ENCODE data around the gene BLNK.

The BLNK gene

DNA sequence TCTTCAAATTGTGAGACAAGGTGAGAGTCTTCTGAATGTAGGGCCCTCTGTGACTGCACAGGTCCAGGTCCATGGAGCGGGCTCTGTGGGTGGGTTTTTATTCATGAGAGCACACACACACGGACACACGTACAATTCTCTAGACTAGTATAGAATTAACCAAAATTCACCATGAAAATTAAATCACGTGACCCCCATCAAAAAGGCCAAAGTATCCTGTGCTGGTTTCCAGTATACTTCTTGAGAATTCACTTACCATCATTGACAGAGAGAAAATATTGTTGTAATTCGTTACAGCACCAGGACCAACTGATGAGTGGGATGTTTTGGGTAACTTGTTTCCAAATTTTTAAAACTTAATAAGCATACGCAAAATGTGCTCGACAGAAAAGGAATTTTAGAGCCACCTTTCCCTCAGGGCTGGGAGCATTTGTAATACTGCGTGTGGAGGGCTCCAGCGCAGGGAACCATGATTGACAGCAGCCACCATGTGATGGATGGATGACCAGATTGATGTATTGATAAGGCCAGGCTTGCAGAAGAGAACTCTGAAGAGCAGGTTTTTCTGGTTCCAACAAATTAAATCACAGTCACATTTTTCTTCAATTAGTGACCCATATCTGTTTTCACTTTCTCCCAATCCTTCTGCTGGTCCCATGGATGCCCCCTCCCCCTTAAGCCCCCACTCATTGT, 18.0 kb upstream of the BLNK start:
- no peak for DNase-seq (ENCODE audit: low read depth in 2 of 2, low spot score in 1 of 2)

DNA sequence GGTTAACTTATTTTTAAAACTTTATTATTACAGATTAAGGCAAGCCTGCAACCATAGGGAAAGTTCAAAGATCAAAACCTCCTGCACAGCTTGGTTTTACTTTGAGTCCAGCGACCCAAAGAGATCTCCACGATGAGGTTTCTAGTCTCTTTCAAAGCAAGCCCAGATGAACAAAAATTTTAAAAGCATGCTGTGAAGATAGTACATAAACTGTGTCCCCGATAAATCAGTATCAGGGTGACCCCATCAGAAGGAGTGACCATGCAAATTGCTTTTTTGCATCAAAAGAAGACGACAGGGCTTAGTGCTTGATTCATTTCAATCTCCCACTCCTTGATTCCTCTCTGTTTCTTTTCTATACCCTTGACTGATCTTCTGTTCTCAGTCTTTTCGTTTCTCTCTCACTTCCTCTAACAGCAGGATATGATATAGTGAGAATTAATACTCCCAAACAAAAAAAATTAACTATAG, 16.8 kb upstream of the BLNK start:
- DNase-seq (ENCODE audit: low read depth in 2 of 2, low spot score in 1 of 2), result no peak

DNA sequence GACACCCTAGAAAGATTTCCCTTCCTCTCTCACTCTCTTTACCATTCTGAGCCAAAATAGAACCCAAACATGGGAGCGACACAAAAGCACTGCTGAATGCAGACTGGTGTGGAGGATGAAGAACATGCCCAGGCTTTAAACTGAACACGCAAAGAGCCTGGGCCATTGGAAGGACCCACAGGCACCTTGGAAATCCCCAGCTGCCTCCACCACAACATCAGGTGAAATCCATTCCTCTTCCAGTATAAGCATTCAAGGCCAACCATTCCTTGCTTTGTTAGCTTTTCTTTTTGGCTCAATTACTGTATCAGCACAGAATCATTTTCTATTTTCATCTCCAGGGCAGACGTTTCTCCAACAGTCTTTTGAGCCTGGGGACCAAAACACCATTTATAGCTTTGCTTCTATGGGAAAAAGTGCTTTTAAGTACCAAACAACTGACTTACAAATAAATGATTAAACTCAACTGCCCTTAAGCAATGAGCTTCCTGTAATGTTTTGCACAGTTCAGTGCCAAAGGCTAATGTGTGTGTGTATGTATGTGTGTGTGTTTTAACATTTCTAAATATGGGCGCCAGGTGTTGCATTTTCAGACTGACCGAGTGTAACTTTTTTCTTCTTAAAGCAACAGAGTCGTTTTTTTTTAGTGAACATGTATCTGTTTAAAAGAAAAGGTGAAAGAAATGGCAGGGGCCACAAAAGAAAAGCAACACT, 16.2 kb upstream of the BLNK start:
- DNase-seq (ENCODE audit: low read depth in 2 of 2, low spot score in 1 of 2), result no peak

DNA sequence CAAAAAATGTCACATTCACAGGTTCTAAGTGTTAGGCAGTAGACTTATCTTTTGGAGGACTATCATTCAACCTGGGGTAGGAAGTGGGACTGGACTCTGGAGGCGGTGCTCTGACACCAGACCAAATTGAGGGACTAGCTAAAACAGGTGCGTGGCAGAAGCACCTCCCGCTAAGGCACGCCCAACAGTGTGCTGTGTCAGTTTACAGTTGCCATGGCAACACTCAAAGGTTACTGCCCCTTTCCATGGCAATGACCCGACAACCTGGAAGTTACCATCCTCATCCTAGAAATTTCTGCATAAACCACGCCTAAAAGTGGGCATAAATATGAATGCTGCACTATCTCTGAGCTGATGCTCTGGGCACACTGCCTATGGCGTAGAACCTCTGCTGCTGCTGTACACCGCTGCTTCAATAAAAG, 14.0 kb upstream of the BLNK start:
- DNase-seq (ENCODE audit: low read depth in 2 of 2, low spot score in 1 of 2), result no peak

DNA sequence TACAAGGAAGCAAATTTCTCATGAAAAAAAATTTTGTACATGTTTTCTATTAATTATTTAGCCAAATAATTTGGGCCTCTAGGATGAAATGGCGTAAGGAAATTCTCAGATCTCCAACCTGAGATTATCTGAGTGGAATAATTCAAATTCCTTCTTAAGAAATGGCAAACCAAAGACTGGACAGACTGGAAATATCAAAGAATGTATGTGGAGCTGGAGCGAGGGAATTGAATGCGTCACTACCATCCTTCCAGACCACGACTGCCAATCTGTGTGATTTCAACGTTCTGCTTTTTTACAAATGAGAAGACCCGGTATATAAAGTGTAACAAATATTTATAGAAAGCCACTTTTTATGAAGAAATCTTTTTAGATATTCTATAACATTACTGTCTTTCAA, 12.4 kb upstream of the BLNK start:
- no peak for DNase-seq (ENCODE audit: low read depth in 2 of 2, low spot score in 1 of 2)

DNA sequence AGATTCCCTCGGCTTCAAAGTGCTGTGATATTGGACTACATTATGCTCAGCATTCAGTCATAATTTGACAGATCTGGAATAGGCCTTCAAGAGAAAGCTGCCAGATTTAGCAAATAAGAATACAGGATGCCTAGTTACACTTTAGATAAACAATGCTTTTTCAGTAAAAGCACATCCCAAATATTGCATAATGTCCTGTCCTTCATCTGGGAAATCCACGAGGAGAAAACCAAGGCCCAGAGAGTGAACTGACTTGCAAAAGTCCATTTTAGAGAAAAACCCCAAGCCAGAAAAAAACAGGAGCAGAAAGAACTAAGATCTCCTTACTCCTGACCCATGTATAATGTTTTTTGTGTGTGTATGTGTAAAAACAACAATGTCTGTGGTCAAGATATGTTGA, 12.0 kb upstream of the BLNK start:
- DNase-seq (ENCODE audit: low read depth in 2 of 2, low spot score in 1 of 2), result no peak

DNA sequence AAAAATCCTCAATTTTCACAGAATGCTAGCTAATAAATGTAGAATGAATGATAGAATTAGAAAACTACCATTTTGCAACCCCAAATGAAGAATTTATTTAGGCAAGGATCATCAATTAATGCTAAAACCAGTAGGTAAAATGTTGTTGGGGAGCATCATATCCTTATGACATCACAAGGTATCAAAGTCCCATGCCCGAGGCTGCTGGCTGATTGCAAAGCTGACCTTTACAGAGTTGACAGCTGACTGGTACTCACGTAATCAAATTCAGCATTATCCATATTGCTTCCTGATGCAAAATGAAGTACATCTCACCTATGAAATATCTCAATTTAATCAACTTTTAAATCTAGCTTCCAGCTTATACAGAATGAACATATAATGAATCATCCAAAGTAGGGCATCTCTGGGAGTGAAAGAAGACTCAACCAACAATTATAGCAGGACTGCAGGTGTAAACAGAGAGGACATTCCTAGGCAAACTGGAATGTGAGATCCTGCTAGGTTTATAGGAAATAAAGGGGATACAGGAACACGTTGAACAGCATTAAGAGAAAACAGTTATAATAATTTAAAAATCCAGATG, 10.2 kb upstream of the BLNK start:
- DNase-seq (ENCODE audit: low read depth in 2 of 2, low spot score in 1 of 2), result no peak

DNA sequence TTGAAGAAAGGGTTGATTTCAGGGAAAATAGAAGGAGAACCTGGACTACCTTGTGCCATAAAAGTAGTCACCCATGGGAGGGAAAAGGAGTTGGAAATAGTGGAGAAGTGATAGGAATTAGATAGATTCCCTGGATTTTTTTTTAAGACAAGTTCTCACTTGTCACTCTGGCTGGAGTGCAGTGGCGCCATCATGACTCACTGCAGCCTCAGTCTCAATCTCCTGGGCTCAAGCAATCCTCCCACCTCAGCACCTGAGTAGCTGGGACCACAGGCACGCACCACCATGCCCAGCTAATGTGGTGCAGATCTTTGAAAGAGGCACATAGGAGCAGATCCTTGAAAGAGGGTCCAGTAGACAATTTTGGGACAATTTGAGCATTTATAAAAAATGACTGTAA, 9.5 kb upstream of the BLNK start:
- no peak for DNase-seq (ENCODE audit: low read depth in 2 of 2, low spot score in 1 of 2)

DNA sequence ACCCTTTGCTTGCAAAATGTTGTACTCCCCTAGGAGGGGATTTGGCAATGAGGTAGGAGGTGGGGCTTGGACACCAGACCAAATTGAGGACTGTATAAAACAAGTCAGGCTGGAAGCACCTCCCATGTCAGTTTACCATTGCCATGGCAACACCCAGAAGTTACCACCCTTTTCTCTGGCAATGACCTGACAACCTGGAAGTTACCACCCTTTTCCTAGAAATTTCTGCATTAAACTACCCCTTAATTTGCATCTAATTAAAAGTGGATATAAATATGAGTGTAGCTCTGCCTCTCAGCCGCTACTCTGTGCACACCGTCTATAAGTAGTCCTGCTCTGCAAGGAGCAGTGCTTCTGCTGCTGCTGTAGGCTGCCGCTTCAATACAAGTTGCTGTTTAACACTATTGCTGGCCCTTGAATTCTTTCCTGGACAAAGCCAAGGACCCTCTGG, 7.8 kb upstream of the BLNK start:
- no peak for DNase-seq (ENCODE audit: low read depth in 2 of 2, low spot score in 1 of 2)

DNA sequence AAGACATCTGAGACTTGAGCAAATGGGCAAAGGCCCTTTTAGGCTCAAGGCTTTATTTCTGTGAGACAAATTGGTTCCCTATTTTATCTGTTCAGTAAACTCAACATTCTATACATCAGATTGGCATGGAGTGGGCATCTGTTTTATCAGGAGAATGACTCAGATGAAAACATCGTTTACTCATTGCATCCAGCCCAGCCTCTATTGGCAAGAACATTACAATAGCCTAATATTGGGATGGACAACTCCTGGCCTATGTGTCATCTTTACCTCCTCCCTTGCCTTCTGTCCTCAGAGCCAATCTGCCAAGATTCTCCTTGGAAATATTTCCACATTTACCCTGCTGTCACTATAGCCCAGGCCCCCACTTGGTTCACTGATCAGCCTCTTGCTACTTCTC, 5.5 kb upstream of the BLNK start:
- no peak for DNase-seq (ENCODE audit: low read depth in 2 of 2, low spot score in 1 of 2)

DNA sequence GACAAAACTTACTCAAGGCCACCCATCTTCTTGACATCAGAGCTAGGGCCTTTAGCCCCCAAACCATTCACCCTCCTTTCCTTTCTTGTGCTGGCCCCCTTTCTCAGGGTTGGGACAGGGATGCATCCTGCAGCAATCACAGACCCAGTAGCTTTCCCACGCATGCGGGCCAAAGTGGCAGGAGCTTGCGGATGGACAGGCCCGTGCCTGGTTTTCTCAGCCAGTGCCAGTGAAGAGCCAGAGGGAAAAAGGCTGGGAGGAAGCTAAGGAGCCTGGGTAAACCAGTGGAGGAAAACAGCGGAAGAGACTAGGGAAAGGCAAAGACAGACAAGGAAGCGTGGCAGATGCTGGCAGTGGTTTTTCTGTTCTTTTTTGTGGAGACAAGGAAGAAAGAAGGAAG, 5.1 kb upstream of the BLNK start:
- DNase-seq (ENCODE audit: low read depth in 2 of 2, low spot score in 1 of 2), result no peak

DNA sequence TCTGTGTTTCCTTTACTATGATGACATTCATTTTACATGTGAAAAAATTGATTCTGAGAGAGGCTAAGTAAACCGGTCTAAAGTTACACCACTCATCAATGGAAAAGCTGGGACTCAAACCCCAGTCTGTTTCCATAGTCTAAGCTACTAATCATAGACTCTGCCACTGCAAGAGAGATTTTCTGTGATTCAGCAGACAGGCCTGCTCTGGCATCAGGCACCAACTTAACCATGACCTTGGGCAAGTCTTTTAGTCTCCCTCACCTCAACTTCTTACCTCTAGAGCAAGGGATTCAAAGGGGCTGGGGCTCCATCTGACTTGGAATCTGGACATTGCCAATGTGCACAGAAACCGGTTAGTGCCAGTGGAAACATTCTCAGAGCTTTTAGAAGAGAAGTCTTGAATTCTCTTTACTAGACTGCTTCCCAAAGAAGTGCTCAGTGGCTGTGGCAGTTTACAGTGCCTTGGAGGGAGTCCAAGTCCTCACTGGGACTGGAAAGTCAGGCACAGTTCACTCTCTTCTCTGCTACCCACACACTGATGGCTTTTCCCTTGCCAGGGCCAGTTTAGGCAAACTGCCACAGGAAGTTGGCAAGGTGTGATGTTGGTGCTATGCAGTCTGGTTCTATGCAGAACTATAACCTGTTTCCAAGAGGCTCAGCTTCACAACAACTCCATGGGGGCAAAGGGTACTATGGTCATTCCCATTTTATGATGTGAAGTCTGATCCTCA, 4.5 kb upstream of the BLNK start:
- DNase-seq (ENCODE audit: low read depth in 2 of 2, low spot score in 1 of 2), result no peak

DNA sequence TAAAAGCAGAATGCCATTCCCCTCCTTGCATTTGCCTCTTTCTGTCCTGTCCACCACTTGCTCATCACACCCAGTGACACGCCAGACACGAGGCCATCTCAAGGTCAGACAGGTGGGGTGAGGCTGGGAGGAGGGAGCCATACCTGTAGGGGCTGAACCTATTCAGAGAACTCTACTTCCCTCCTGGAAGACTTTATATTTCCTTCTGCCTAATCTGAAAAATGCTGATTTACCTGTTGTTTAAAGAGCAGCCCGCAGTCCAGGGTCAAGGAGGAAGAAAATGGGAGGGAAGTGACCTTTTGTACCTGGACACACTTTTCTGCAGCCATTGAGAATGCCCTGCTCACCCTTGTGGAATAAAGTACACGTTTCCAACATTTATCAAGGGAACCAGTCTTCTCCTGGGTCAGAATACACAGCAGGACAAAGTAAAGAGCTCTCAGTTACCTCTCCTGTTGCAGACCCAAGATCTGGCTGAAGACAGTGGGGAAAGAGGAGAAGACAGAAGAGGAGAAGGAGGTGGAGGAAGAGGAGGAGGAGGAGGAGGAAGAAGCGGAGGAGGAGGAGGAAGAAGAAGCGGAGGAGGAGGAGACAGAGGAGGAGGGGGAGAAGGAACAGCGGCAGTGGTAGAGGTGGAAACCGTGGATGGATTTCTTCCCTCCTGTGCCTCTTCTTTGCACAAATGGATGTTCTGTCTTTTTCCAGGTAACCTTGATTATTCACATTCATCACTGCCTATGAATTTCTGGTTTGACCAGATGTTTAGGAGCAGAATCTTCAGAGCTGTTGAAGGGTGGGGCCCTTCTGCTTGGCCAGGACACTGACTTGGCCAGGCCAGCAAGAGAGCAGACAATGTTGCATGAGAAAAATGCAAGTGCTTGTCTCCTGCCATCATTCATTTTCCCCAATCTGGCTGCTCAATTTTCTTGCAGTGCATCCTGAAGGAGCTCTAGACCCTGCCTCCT, 1.2 kb upstream of the BLNK start:
- DNase-seq (ENCODE audit: low read depth in 2 of 2, low spot score in 1 of 2), result no peak

DNA sequence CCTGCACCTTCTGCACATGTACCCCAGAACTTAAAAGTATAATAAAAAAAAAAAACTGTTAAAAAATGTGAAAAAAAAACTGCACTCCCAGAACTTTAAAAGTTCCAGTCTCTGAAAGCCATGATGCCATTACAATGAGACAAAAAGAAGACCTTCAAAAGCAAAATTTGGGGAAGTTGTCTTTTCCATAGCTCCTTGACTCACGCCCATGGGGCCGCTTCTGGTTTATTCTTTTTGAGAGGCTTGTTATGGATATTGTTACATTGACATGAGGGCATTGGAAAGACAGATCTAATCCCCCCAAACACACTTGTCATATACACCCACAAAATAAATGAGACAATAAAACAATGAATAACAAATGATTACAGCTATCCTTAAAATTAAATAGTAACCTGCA, 798 bp downstream of the BLNK start:
- no peak for DNase-seq (ENCODE audit: low read depth in 2 of 2, low spot score in 1 of 2)

DNA sequence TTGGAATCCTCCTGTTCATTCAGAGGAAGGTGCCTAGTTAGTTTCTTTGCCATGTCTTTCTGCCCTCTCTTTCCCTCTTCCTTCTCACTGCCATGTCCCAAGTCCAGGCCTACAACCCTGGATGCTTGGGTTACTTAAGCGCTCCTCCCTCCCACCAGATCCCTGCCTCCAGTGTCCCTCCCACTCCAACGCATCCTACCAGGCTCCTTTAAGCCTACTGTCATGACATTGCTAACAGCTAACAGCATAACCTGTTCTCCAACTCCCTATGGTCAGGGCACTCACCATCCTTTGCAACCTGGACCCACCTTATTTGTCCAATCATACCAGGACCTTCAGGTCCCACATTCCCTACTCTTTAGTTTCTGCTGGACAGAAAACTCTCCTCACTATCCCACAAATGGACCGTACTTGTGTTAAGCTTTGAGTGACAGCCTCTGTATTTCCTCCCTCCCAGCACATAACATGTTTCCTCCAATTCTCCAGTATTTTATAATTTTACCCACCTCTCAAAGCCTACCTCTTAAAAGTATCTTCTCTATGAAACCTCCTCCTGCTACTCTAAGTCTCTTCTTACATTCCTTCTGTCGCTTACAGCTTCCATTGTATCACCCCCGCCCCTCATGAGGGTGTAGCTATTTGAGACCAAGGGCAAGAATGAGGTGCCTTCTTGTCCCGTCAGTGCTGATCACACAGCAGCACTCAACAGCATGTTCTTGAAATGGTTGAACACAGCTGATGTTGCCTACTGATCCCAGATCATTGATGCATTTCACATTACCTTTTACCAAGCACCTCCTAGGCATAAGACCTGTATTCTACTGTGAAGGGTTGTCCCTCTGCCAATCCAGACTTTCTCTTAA, 1.7 kb downstream of the BLNK start:
- no peak for DNase-seq (ENCODE audit: low read depth in 2 of 2, low spot score in 1 of 2)

DNA sequence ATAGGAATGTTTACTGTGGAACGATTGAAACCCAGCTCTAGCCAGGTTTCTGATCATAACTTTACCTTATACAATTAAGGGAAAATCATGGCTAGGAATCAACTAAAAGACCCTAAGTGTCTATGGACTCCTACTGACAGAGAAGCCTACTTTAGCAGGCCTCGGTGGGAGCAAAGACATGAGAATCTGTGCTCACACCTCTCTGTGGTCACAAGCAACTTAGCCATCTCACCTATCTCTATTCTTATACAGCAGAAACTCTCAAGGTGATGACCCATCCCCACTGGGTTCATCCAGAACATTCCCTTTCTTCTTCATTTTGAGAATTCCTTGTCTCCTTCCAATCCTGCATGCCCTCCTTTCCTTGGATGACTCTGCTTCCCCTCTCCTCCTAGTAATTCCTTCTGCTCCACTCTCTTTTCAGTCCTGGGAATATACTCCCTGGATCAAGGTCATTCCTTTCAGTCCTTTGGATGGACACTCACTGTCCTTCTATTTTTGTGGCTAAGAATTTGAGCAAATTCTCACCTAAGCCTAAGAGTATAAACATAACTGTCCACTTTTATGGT, 2.9 kb downstream of the BLNK start:
- DNase-seq (ENCODE audit: low read depth in 2 of 2, low spot score in 1 of 2), result no peak

DNA sequence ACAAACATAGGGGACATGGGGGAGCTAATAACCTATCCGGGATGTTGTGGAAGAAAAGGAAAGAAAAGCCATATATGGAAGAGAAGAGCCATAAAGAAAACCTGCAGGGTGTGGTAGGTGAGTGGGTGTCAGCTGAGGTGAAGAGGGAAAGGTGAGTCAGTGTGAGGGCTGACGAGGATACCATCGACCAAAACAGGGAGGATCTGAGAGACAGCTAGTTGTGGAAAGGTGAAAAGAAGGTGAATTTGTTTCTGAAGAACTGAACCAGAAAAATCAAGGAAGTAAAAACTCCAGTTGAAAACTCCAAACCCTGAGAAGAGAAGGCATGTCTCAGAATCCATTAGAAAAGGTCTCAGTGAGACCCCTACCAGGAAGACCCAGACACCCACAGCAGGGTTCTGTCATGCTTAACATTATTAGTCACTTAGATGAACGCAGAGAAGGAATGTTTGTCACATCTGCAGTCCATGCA, 4.1 kb downstream of the BLNK start:
- no peak for DNase-seq (ENCODE audit: low read depth in 2 of 2, low spot score in 1 of 2)

DNA sequence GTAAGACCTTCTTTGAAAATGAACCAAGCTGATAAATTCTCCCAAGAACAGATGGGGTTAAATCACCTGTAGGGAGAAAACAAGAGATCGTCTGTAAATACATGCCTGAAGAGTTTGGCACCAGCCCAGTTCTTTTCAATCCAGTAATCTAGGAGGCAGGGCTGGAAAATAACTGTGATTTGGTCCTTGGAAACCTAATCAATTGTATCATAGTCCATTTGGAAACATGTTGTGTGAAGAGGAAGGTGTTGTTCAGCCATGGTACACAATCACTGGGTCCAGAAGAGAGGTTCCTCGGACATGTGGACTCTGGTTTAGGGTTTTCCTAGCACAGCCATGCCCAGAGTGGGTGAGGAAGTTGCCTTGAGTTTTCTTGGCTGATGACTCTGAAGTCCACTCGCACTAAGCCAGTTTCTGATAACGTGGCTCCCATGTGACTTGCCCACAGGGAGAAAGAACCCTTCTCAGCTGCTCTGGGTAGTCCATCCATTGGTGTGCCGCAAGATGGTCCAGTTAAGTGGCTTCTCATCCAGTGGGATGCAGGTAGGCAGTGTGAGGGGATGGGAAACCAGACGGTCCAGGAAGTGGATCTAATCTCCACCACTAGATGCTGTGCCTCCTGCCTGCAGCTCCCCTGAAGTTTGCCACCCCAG, 5.1 kb downstream of the BLNK start:
- no peak for DNase-seq (ENCODE audit: low read depth in 2 of 2, low spot score in 1 of 2)

DNA sequence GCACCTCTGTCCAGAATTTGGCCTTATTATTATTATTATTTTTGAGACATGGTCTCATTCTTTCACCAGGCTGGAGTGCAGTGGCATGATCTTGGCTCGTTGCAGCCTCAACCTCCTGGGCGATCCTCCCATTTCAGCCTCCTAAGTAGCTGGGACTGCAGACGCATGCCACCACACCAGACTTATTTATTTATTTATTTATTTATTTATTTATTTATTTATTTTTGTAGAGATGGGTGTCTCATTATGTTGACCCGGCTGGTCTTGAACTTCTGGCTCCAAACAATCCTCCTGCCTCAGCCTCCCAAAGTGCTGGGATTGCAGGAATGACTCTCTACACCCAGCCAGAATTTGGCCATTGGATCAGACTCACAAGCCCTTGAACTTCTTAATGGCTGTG, 6.4 kb downstream of the BLNK start:
- no peak for DNase-seq (ENCODE audit: low read depth in 2 of 2, low spot score in 1 of 2)

All from stimulated activated CD8-positive, alpha-beta memory T cell treated with anti-CD3 and anti-CD28 coated beads, Interleukin-4, amount 100 ng/mL, for 1 hour (primary cell).